ENCODE measurements around the gene GREB1. TPM values are rescaled to one million over a fixed set of nuclear protein-coding genes. Genes with fewer than 3 reads are reported as not detected.

Gene GREB1
- total RNA-seq, 6 donors from 2014 or later, result 0.39 to 5.4 (median 1.6) TPM

- ATAC-seq (ENCODE audit: low FRiP score in 2 of 2) (no peak), DNase-seq (no peak)
Measured at GRCh38 chr2:11534071-11534745, 363 bp downstream of the GREB1 start.

GRCh38 chr2:11534746-11535484 is 1.1 kb downstream of the GREB1 start:
- Histone ChIP-seq H3K27ac (no peak overlapping the region), H3K36me3 (no peaks in the 10 kb centered on the region), H3K27me3 (no peaks in the 10 kb centered on the region), H3K4me3 (no peak overlapping the region), H3K4me1 (no peaks in the 10 kb centered on the region), H3K9me3 (no peaks in the 10 kb centered on the region)
- TF ChIP-seq EP300 (IDR thresholded peaks at IDR 0.05) (no peak), CTCF (IDR thresholded peaks at IDR 0.05) (no peak), POLR2AphosphoS5 (IDR thresholded peaks at IDR 0.05) (no peak), POLR2A (IDR thresholded peaks at IDR 0.05) (no peak)
- WGBS, 2 donors, result 84 to 87% methylated on average over 6 to 7 of the region's 7 CpGs
- ATAC-seq (ENCODE audit: low FRiP score in 2 of 2) (no peak), DNase-seq (no peak)

More at GRCh38 chr2:11534071-11534745, 363 bp downstream of the GREB1 start:
- no peak overlapping the region for H3K4me3 ChIP-seq
- H3K9me3 ChIP-seq, result no peaks in the 10 kb centered on the region
- H3K36me3 ChIP-seq, result no peaks in the 10 kb centered on the region
- no peak overlapping the region for H3K27ac ChIP-seq
- TF ChIP-seq POLR2AphosphoS5 (IDR thresholded peaks at IDR 0.05), result no peak
- TF ChIP-seq CTCF (IDR thresholded peaks at IDR 0.05), result no peak
- TF ChIP-seq EP300 (IDR thresholded peaks at IDR 0.05), result no peak
- TF ChIP-seq POLR2A (IDR thresholded peaks at IDR 0.05), result no peak
- 63 to 74% methylated on average over 7 of the region's 7 CpGs for WGBS, 2 donors
- no peaks in the 10 kb centered on the region for H3K4me1 ChIP-seq
- H3K27me3 ChIP-seq, result no peaks in the 10 kb centered on the region

GRCh38 chr2:11535899-11536344 is 2.1 kb downstream of the GREB1 start:
- Histone ChIP-seq H3K4me3 (no peak overlapping the region), H3K27me3 (no peaks in the 10 kb centered on the region), H3K4me1 (no peaks in the 10 kb centered on the region), H3K9me3 (no peaks in the 10 kb centered on the region), H3K27ac (no peak overlapping the region), H3K36me3 (no peaks in the 10 kb centered on the region)
- TF ChIP-seq POLR2AphosphoS5 (IDR thresholded peaks at IDR 0.05) (no peak), EP300 (IDR thresholded peaks at IDR 0.05) (no peak), CTCF (IDR thresholded peaks at IDR 0.05) (no peak), POLR2A (IDR thresholded peaks at IDR 0.05) (no peak)
- no peak for ATAC-seq (ENCODE audit: low FRiP score in 2 of 2)
- DNase-seq, result no peak
- WGBS, 2 donors, result 88 to 91% methylated on average over 7 of the region's 7 CpGs

GRCh38 chr2:11537951-11538350 is 4.1 kb downstream of the GREB1 start:
- Histone ChIP-seq H3K36me3 (no peaks in the 10 kb centered on the region), H3K9me3 (no peaks in the 10 kb centered on the region), H3K4me1 (no peaks in the 10 kb centered on the region), H3K4me3 (no peak overlapping the region), H3K27ac (no peak overlapping the region), H3K27me3 (no peaks in the 10 kb centered on the region)
- TF ChIP-seq POLR2A (IDR thresholded peaks at IDR 0.05), result no peak
- ATAC-seq (ENCODE audit: low FRiP score in 2 of 2) (no peak), DNase-seq (no peak)
- WGBS, 2 donors, result 83 to 93% methylated on average over 10 to 13 of the region's 13 CpGs

- WGBS, 2 donors, result 51 to 60% methylated on average over 13 to 18 of the region's 18 CpGs
- ATAC-seq (ENCODE audit: low FRiP score in 2 of 2) (peak in 1 of 2 donors; percentile 30), DNase-seq (no peak)
- Histone ChIP-seq H3K4me1 (no peaks in the 10 kb centered on the region), H3K27me3 (no peaks in the 10 kb centered on the region), H3K4me3 (no peak overlapping the region), H3K36me3 (no peaks in the 10 kb centered on the region), H3K9me3 (no peaks in the 10 kb centered on the region), H3K27ac (no peak overlapping the region)
- TF ChIP-seq CTCF (IDR thresholded peaks at IDR 0.05), result no peak
- no peak for TF ChIP-seq POLR2A (IDR thresholded peaks at IDR 0.05)
- no peak for TF ChIP-seq EP300 (IDR thresholded peaks at IDR 0.05)
- TF ChIP-seq POLR2AphosphoS5 (IDR thresholded peaks at IDR 0.05), result no peak
Measured at GRCh38 chr2:11539317-11540147, 5.7 kb downstream of the GREB1 start.

All from upper lobe of left lung (tissue), 6 donors.